ENCODE data around the gene CASK.

CASK gene

DNA sequence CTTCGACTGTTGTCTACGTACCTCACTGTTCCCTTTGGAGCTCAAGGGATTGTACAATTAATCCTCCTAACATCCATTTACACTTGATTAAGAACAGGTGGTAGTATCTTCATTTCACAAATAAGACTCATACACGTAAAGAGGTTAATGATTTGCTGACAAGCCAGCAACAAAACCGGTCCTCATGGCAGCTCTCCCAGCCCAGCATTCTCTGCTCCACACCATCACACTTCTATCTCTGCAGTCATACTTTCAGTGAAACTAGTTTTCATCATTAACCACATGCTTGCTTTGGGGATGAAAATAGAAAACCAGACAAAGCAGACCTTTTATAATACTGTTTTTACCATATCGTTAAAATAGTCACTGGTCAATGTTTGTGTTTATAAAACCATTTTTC is 28.7 kb upstream of the CASK start:
- peak; percentile 92 for FAIRE-seq
- TF ChIP-seq, protein P1, sequence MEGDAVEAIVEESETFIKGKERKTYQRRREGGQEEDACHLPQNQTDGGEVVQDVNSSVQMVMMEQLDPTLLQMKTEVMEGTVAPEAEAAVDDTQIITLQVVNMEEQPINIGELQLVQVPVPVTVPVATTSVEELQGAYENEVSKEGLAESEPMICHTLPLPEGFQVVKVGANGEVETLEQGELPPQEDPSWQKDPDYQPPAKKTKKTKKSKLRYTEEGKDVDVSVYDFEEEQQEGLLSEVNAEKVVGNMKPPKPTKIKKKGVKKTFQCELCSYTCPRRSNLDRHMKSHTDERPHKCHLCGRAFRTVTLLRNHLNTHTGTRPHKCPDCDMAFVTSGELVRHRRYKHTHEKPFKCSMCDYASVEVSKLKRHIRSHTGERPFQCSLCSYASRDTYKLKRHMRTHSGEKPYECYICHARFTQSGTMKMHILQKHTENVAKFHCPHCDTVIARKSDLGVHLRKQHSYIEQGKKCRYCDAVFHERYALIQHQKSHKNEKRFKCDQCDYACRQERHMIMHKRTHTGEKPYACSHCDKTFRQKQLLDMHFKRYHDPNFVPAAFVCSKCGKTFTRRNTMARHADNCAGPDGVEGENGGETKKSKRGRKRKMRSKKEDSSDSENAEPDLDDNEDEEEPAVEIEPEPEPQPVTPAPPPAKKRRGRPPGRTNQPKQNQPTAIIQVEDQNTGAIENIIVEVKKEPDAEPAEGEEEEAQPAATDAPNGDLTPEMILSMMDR (IDR thresholded peaks at IDR 0.05; ENCODE audit: insufficient read depth, missing control alignments), result no peak
- DNase-seq (ENCODE audit: insufficient read length, low spot score), result no peak

DNA sequence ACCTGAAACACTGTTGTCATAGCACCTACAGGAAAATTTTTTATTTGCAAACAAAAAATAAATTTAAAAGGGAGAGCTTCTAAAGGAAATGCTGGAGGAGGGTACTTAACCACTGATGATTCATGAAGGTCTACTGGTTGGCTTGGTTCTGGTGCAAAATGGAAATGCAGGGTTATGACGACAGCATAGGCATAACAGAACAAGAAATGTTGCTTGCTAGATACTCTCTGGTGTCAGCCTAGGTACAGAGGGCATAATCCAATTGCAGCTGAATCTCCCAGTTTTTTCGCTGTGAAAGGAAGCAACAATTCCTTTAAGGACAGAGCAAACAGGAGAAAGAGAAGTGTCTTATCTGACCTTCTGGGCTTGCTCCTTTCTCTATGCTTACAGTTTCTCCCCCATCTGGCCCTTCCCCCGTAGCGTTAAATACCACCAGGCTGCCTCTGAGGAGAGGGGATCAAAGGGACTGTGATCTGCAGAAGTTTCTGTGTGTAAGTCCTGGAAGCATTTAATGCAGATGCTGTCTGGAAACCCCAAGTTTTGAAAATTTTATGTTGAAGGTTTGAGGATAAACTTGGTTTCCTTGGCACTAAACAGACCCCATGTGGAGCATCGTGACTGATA is 23.7 kb upstream of the CASK start:
- FAIRE-seq, result no peak
- DNase-seq (ENCODE audit: insufficient read length, low spot score), result no peak
- TF ChIP-seq, protein P1 (IDR thresholded peaks at IDR 0.05; ENCODE audit: insufficient read depth, missing control alignments), result no peak

DNA sequence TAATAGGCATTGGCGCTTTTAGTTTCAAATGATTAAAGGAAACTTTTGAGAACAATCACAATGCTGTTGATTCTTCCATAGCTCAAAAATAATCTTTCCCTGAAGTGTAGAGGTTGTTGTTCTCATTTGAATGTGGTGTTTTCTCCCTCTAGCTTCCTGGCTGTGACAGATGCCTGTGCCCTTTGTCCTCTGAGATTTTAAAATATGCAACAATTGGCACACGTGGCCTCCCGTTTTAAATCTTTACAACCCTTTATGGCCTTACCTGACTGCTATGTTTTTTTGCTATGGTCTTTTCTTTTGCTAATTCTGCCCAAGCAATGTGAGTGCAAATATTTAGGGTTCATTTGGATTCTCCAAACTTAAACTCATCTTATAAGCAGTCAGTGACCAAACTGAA is 22.9 kb upstream of the CASK start:
- TF ChIP-seq, protein P1 (IDR thresholded peaks at IDR 0.05; ENCODE audit: insufficient read depth, missing control alignments), result no peak
- DNase-seq (ENCODE audit: insufficient read length, low spot score) (no peak), FAIRE-seq (no peak)

DNA sequence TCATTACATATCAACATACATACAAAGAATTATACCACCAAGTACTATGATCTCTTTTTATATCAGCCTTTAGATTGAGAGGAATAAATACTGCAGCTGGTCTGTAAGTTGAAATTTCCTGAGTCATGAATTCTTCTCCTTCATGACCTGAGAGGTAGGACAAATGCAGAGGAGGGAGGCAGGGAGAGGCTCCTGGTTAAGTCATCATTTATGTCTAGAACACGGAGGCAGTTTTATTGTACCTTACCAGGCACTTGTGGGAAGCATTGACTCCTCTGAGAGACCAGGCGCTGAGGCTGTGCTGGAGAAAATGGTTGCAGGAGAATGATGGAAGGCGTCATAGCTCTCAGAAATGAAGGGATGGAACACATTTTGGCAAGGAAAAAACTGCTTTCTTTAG is 12.5 kb upstream of the CASK start:
- FAIRE-seq, result no peak
- TF ChIP-seq, protein P1 (IDR thresholded peaks at IDR 0.05; ENCODE audit: insufficient read depth, missing control alignments), result no peak
- no peak for DNase-seq (ENCODE audit: insufficient read length, low spot score)

DNA sequence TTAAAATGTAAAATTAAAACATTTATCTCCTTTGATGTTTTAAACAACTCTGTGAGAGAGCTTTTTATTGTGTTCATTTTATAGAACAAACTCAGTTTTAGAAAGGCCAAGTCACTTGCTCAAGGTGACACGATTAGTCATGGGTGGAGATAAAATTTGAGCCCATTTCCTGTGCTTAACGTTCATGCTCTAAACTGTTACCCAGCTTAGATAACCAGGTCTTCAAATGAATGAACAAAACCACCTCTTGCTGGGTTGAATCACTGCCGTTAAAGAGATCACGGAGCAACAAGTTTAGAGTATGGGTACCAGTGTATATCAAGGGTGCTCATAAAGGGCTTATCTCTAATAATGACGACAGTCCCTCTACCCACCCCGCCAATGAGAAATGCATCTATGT is 10.2 kb upstream of the CASK start:
- DNase-seq (ENCODE audit: insufficient read length, low spot score) (no peak), FAIRE-seq (no peak)
- TF ChIP-seq, protein P1 (IDR thresholded peaks at IDR 0.05; ENCODE audit: insufficient read depth, missing control alignments), result no peak

DNA sequence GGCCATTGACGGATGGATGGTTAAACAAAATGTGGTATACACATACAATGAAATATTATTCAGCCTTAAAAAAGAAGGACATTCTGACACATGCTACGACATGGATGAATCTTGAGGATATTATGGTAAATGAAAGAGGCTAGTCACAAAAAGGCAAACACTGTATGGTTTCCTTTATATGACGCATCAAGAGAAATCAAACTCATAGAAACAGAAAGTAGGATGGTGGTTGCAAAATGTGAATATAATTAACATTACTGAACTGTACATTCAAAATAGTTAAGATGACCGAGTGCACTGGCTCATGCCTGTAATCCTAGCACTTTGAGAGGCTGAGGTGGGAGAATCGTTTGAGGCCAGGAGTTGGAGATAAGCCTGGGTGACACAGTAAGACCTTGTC is 9.5 kb upstream of the CASK start:
- no peak for FAIRE-seq
- TF ChIP-seq, protein P1 (IDR thresholded peaks at IDR 0.05; ENCODE audit: insufficient read depth, missing control alignments), result no peak
- no peak for DNase-seq (ENCODE audit: insufficient read length, low spot score)

DNA sequence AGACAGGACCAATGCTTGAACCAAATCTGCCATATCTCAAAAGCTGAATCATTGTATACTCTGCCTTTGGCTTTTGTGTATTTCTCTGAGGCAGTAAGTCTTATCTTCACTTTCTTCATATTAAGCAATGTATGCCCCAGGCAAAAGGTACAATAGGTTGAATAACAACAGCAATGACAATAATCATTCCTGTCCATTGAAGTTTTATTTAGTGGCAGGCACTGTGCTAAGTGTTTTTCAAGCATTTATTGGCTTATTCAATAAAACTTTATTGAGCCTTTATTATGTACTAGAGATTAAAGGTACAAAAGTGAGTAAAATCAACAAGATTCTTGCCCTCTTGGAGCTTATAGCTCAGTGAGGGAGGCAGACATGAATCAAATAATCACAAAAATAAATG is 8.2 kb upstream of the CASK start:
- TF ChIP-seq, protein P1 (IDR thresholded peaks at IDR 0.05; ENCODE audit: insufficient read depth, missing control alignments), result no peak
- FAIRE-seq (no peak), DNase-seq (ENCODE audit: insufficient read length, low spot score) (no peak)
